ENCODE results near the gene TMEM176A.

TMEM176A gene

DNA sequence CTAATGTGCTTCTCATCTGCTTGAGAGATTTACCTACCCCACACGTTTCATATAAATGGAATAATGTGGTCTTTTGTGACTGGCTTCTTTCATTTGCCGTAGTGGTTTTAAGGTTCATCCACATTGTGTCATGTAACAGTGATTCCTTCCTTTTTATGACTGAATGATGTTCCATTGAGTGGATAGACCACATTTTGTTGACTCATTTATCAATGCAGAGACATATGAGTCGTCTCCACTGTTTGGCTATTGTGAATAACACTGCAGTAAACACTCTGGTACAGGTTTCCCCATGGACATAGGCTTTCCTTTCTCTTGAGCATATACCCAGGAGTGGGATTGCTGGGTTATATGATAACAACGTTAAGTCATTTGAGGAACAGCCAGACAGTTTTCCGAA lies 49.7 kb downstream of the TMEM176A start:
- DNase-seq: no peak

DNA sequence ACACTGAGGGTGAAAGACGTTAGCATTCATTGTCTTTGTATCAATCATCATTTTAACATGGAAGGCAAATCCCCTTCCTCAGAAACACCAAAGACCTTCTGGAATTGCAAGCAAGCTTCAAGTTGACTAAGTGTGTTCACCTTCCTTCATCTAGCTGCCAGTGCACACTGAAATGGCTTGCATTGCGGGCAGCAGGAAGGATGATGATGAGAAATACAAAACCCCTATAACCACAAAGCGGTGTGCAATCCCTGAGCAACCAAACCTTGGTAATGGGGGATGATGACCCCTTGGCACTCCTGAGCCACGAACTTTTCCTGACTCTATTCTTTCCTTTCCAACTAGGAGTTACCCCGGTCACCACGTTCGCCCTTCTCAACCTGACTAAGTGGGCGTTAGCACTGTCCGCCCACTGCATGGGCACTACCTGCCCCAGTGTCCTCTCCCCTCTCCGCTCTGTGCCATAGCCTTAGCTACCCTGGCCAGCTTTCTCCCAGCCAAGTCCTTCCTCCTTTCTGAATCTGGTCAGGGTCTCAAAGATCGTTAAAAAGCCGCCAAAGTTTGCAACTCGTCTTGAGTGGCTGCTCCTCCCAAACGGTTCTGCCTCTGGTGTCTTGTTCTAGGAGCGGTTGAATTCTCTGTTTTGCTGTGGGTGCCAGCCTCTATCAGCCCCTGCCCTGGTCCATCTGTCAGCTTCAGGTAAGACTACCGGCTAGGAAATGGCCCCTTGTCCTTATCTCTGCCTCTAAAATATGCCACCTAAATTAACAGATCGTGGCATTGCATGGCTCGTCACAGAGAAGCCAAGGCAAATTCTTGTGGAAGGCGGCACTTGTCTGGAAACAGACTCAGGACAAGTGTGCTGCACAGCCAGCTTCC lies 51.2 kb downstream of the TMEM176A start:
- no peak for DNase-seq

DNA sequence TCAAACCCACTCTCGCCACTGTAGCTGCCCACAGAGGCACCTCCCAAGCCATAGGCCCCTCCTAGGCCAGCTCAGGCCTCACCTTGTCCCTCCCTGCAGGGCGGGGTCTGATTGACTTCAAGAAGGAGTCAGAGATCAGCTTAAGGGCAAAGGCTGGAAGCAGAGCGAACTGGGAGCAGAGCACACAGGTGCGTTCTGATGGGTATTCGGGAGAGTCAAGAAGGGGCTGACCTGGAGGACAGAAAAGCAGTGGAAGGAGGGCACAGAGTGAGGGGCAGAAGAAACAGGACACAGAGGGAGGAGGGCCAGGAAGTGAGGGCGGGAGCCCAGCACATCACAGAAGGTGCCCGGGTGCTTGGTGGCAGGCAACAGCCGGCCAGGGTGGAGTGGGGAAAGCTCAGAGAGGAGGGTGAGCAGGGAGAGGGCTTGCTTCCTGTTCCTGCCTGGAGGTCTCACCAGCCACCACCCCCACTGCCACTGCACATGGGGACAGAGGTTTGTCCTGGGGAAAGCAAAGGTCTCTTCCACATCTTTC lies 51.9 kb downstream of the TMEM176A start, which contains the start of gene AOC1:
TSS of gene AOC1 (plus strand) at position 147 of the 535 bp plus-strand sequence. CDS start 3,954 bp downstream, outside the sequence.
- no peak for DNase-seq

DNA sequence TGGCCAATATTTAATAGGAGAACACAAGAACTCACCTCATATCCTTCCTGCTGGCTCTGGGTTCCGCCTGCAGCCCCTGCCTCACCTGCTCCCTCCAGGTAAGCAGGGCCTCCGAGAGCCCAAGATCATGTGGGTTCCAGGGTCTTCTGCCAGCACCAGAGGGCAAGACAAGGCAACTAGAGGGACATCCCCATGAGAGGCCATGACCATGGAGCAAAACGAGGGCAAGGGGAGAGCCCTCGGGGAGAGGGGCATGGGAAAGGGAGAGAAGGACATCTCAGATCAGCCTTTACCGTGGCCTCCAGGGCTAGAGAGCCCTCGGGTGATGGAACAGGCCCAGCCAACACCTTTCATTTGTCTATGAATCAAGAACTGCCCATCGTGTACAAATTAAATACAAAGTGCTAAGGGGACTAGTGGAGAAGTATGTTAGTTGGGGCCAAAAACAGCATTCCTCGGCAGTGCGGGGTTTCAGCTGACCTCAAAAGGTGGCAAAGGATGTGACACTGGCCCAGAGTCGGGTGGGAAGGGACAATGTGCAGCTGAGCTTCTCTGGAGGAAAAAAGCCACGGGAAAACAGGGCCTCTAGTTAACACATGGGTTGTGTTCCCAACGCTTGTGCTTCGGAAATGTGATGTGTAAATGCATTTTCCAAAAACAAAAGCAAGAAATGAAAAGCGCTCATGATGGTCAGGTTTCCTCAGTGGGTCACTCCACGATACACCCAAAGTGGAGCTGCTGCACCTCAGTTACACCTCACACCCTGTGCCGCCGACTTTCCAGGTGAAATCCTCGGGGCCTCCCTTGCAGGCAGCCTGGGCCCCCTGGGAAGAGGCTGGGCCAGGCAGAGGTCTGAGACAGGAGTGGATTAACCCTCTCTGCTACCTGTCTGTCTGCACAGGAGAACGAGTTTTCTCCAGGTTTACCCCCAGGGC lies 53.8 kb downstream of the TMEM176A start:
- no peak for DNase-seq
